PC-9 (cell line): ENCODE data around the gene AKIP1.

Experiments
- CTCF ChIP-seq: fragments of 200-600 bp; sonication (generic); conservative IDR thresholded peaks from 2 replicates; pipeline ENCODE4 v1.6.1; 2017; ENCODE audit warnings: mixed run types, antibody characterized with exemption, mild to moderate bottlenecking, moderate library complexity
- EZH2 ChIP-seq: fragments of 200-600 bp; sonication (generic); IDR thresholded peaks from 2 replicates; pipeline ENCODE4 v1.8.0; 2017; ENCODE audit warnings: antibody characterized with exemption, low read depth

- TF ChIP-seq CTCF: peak; percentile 75
- no peak for TF ChIP-seq EZH2
Observed at GRCh38 chr11:8959546-8960166, 48.7 kb downstream of the AKIP1 start.
